GM18511 (cell line): Measurements from ENCODE around the gene MEGF6.

Experiments
- ATAC-seq: cut with Tn5 transposase; IDR thresholded peaks from one replicate; pipeline ENCODE4 v1.9.1; 2021; ENCODE audit warnings: mild to moderate bottlenecking, moderate library complexity; ENCODE audit not compliant: unreplicated experiment

The MEGF6 gene

DNA sequence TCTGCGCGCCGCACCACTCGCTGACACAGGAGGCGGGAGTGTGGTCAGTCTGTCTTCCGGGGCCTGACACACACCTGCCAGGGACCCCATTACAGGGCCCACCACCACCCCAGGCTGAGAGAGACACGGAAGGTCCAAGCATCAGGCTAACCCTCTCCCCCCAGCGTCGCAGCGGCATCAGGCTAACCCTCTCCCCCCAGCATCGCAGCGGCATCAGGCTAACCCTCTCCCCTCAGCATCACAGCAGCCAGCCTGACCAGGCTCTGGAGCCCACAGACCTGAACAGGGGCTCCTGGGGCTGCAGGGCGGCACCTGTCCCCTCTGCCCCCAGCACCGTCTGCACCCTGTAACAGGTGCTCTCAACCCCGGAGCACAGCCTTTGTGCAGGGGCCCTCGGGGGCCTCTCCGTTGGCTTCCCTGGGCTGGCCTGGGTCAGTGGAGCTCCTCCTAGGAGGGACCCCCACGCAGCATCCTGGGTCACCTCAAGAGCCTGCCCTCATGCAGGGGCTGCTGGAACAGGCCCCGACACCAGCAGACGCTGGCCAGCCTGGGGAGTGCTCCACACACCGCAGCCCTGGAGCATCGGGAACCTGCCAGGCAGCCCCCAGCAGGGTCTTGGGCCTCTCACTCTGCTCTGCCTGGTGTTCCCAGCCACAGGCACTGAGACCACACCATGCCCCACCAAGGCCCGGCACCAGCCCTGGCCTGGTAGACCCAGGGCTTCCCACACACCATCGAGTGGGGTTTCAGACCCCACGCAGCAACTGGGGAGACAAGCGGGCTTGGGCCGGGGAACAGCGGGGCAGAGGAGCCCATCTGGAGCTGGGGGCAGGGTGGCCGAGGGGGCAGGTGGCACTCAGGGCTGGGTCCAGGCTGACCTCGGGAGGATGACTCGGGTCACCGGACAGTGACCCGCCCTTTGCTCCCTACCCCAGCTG is 67.0 kb downstream of the MEGF6 start:
- no peak for ATAC-seq

GRCh38 chr1:3543076-3544039 is 68.0 kb downstream of the MEGF6 start:
- no peak for ATAC-seq

DNA sequence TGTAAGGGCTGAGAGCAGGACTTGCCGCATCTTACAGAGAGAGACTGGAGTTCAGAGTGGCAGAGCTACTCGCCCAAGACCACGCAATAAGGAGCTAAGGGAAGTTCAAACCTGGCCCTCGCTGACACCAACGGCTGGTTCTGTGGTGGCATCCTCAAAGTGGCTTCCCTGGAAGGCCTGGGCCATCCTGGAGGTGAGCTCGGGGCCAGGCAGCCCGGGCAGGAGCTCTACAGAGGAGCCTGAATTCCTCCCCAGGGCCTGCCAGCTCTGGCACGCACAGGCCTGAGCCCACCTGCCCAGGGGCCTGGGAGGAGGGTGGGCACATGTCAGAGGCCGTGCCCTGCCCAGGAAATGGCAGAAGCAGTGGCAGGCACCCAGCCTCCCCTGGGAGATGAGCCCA is 68.6 kb downstream of the MEGF6 start:
- ATAC-seq = no peak

GRCh38 chr1:3541936-3542335 is 69.4 kb downstream of the MEGF6 start:
- no peak for ATAC-seq

DNA sequence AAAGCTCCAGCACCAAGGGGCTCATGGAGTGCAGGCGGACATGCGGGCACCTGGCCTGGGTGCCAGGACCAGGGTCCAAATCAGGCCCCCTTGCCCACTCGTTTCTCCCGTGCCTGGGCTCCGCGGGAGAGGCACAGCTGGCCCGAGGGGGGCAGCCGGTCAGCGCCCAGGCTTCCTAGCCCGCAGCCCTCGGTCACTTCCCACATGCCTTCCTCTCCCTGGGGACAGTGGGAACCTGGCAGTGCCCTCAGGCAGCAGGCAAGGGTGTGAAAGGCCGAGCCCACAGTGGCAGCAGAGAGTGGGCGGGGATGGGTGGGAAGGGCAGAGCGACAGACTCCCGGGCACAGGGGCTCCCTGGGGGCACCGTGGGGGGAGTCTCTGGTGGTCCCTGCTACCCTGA is 69.8 kb downstream of the MEGF6 start:
- ATAC-seq = no peak

GRCh38 chr1:3540876-3541275 is 70.4 kb downstream of the MEGF6 start:
- no peak for ATAC-seq

DNA sequence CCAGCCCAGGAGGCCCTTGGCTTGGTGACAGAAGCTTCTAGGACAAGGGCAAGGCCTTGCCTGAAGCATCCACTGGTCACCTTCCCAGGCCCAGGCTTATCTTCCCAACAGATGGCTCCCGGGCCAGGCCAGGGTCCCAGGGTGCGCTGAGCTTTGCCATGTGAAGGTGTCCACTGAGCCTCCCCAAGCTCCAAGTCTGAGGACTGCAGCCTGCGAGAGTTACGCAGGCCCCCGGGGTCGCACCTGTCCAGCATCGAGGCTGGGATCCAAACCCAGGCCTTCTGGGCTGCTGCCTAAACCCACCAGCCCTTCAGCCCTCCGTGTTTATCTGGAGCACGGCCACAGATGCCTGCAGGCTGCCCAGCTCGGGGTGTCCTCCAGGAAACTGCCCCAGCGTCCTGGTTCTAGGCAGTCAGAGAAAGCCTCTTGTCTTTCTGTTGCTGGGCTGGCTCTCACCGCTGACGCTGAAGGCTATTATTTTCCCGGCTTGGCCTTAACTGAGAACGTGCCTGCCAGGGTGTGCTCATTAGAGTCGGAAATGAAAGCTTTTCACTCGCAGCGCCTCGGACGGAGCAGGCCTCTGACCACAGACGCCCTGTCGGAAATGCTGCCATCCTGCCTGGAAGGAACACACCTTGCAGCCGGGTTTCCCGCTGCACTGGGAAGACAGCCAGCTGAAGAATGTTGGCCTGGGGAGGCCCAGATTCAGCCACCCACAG is 71.4 kb downstream of the MEGF6 start:
- no peak for ATAC-seq

GRCh38 chr1:3537359-3537758 is 73.9 kb downstream of the MEGF6 start:
- no peak for ATAC-seq

DNA sequence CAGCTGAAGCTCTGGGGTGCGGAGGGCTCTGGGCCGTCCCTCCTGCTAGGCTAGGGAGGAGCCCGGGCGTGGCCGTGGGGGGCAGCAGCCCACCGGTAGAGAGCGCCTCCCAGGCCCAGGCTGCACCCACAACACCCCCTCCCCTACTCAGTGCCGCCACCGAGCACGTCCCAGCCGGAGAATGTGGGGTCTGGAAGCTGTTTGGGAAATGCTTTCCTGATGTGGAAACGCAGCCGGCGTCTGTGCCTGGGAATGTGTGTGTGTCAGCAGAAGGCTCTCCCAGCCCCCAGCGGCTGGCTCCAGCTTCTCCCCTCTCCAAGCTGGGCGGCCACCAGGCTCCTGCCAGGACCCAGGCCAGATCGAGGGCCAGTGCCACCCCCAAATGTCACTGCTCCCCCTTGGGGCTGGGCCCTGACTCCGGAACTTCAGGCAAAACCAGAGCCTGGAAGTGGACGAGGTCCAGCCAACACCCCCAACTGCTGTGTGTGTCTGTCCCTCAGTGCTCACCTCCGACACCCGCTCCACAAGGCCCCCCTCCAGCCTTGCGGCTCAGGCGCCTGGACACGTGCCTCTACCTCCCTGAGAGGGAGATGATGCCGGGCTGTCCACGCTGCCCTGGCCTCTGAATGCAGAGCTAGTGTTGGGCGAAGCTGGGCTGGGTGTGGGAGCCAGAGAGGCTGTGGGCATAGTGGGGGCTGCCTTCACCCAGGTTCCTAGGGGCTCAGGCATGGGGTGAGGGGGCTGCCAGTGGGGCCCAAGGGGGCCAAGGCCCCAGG is 74.7 kb downstream of the MEGF6 start:
- no peak for ATAC-seq

- ATAC-seq = no peak
Measured at GRCh38 chr1:3535732-3536131, 75.6 kb downstream of the MEGF6 start.

DNA sequence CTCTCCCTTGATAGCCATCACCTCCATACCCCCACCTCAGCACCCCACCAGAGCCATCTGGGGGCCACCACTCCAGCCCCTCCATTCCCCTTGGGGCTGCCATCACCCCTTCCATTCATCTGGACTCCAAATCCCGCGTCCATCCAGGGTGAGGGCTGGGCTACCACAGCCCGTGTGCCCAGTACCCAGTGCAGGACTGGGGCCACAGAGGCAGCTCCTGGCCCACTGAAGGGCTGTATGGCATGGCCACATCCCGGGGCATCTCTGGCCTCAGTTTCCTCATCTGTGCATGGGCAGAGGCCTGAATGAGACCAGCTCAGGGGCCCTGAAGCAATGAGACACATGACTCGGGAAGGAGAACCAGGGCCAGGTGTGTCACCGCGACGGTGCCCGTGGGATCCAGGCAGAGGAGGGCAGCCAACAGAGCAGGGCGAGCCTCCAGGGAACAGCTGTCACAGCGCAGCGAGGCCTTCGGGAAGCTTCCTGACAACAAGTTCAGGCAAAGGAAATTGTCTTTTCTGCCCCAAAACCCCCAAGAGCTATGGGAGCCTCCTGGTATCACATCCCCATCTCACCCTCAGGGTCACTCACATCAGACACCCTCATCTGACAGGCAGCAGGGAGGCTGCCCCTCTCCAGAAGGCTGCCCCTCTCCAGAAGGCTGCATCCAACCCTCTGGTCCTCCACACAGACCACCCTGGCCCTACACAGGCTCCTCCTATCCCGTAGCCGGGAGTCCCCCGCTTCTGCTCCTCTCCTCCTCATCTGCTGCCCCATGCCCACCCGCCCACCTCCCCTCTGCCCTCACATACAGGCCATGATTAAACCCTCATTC is 76.3 kb downstream of the MEGF6 start:
- no peak for ATAC-seq

GRCh38 chr1:3533067-3534048 is 78.0 kb downstream of the MEGF6 start:
- no peak for ATAC-seq

- no peak for ATAC-seq
Measured at GRCh38 chr1:3531928-3532327, 79.4 kb downstream of the MEGF6 start.

DNA sequence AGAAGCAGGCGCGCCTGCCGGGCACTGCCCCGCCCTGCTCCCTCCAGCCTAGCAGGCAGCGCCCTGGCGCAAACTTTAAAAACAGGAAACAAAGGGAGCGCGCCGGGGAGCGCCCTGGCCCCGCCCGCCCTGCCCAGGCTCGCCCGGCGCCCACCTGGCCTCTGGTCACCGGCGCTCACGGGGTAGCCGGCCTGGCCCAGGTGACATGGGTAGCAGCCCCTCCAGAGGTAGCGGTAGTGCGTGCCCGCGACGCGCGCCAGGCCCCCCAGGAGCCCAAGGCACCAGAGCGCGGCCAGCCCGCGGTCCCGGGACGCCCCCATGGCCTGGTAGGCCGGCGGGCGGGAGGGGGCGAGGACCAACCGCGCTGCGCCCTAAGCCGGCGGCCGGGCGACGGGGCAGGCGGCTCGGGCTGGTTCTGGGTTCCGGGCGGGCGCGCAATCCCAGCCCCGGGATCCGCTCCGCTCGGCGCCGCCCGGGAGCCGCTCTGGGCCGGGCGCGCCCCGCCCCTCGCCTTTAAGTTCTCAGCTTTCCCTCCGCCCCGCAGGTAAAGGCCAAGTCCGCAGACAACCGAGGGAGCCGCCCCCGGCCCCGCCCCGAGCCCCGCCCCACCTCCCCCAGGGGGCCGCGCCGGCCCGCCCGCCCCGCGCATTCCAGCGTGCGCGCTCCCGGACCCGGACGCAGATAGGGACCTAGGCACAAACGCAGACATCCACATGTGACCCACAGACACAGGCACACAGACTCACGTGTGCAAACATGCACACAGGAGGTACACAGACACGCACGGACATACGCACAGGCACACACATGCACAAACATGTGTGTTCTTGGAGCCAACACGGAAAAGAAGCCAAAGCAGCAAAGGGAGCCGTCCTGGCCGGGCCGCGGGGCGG is 80.1 kb downstream of the MEGF6 start:
- ATAC-seq = no peak

DNA sequence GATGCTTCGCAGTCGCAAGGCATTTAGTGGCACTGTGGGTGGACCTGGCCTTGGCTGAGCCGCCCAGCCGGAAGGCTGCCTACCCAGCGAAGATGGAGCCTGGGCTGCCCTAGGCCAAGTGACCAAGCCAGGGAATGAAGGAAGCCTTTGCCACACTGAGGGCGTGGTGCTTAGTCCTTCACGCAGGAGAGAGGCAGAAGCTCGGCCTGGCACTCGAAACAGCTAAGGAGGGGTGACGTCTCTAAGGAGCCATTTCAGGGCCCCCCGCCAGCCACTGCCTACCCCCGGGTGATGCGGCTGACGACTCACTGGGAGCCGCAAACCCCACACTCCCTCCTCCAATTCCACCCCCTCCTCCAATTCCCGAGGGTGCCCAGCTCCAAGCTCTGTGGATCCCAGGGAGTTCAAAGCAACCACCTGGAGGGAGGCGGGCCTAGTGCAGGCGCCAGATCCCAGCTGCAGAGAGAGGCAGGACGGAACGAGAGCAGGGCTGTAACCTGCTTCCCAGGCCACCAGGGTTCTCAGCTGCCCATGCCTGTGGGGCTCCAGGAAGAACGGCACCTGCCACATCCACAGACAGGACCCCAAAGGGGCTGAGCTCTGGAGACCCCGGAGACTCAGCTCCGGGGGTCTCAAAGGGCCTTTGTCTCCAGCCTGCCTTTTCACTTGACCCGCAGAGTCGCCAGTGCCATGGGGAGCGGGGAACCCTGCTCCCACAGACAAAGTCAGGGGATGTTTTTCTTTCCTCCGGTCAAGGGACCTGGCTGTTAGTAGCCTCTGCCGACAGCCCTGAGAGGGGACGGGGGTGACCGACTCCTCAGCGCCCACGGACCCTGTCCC is 81.0 kb downstream of the MEGF6 start:
- ATAC-seq = no peak

DNA sequence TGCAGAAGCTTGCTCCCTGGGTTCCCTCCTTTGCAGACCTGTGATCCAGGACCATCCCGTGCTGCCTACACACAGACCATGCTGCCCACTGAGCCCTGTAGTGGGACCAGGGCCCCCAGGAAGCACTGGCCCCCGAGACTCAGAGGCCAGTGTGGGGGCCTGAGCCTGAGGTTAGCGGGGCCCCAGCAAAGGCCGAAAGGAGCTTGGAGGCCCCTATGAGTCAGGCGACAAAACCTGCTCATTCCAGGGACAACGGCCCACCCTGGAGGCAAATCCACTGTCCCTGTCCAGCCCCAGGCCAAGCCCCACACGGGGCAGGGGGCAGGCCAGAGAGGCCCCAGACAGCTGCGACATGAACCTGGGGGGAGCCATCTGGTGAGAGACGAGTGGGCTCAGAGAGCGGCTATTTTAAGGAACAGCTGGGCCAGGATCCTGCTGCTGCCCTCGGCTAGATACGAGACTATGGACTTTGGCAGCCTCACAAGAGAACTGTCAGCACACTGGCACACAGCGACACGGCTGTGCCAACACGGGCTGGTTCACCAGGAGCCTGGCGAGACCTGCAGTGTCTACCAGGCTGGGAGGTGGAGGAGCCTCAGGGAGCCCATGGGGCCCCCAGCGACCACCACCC is 82.1 kb downstream of the MEGF6 start:
- no peak for ATAC-seq
